Lower leg skin (tissue), 4 donors: Measurements from ENCODE around the gene LDAH. TPM values are rescaled to one million over a fixed set of nuclear protein-coding genes. Genes with fewer than 3 reads are reported as not detected.

Source experiments
- DNase-seq, 2 donors: peaks; one replicate each; pipeline ENCODE4 v3.0.0-alpha.2; 2019; ENCODE audit warnings: low spot score in 2 of 2
- H3K4me3 ChIP-seq: fragments of 200-600 bp; sonication (generic); 2 replicates; pipeline ENCODE4 v1.5.1; 2017; ENCODE audit warnings: mild to moderate bottlenecking, low read depth; ENCODE audit not compliant: poor library complexity, severe bottlenecking
- CTCF ChIP-seq, 3 donors: fragments of 450-650 bp; IDR thresholded peaks; one replicate each; pipeline ENCODE4 v1.5.1; 2016; ENCODE audit warnings: antibody characterized with exemption in 3 of 3, mild to moderate bottlenecking in 3 of 3, moderate library complexity in 2 of 3
- POLR2A ChIP-seq, 2 donors: fragments of 450-650 bp; IDR thresholded peaks; one replicate each; pipeline ENCODE4 v1.6.1; 2016 to 2017; ENCODE audit warnings: antibody characterized with exemption in 2 of 2, mild to moderate bottlenecking in 1 of 2, moderate library complexity in 1 of 2
- WGBS, 2 donors: methylation state at CpG; one replicate each; pipeline ENCODE4 v1.1.5; 2018; 5-methylcytosine and 5-hydroxymethylcytosine counted together
- intact Hi-C: fragments of 100-400 bp; cut with DNase I; formaldehyde crosslinking; loops from one replicate; pipeline ENCODE4 v1.15.0; 2023; ENCODE audit warnings: low total_unique reads
- total RNA-seq, 4 donors: library from RNA; depleted of rRNA; stranded (reverse); fragments of >200 nt; gene quantifications; one replicate each; pipeline ENCODE4 v1.1.0, GENCODE V29; 2016

Gene LDAH
- total RNA-seq, 4 donors from 2014 or later, result 8.5 to 16.2 (median 11.6) TPM

DNA sequence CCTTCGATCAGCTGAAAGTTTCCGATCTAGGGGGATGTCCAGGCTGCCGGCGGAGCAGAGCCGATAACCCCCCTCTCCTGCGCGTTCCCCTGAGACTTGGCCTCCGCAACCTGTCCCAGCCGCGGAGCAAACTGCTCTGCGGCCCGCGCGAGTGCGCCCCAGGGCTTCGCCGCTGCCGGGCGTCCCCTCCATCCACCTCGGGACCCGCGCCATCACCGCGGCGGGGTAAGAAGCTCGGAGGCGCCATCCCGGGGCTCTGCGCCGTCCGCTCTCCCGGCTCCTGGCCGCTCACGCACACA, 156.9 kb downstream of the LDAH start:
- no peak overlapping the region for H3K4me3 ChIP-seq
- TF ChIP-seq POLR2A (IDR thresholded peaks at IDR 0.05) (no peak), CTCF (IDR thresholded peaks at IDR 0.05) (no peak)
- DNase-seq, result no peak
- 0% methylated on average over 31 of the region's 34 CpGs; no CpG with 5 or more reads in 1 of the 2 donors for WGBS, 2 donors
- intact Hi-C loops, result no loop called here

DNA sequence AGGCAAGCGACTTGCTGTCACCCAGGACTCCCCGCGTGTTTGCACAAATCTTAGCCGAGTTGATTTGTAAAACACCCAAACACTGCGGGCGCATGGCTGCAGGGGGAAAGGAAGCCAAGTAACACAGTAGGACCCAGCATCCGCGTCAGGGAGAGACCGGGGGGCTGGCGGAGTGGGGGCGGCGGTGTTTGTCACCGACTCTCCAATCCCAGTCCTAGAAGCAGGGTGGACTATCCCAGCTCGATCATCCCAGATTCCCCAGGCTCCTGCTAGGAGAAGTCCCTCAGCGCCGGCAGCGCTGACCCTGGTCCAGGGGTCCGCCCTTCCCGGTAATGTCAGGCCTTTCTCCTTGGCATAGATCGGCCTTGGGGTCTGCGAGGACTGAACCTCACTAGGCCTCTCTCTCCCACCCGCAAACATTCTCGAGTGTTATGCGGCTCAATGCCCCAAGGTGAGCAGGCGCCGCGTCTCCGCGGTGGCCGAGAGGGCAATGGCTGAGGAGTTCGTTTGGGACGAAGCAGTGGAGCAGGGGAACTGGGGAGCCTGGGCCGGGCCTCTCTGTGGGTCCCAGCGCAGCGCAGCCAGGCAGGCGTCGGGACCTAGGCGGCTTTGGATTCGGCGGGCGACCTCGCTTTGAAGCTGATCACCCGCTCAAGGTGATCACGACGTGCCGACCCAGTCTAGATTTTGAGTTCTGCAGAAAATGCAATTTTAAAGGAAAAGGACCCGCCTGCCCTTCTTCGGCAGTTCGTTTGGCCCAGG, 157.5 kb downstream of the LDAH start:
- DNase-seq, result peak in 1 of 2 donors; percentile 79
- no peak overlapping the region for H3K4me3 ChIP-seq
- 7 to 8% methylated on average over 15 to 49 of the region's 49 CpGs for WGBS, 2 donors
- intact Hi-C loops, result no loop called here
- no peak for TF ChIP-seq CTCF (IDR thresholded peaks at IDR 0.05)
- no peak for TF ChIP-seq POLR2A (IDR thresholded peaks at IDR 0.05)

GRCh38 chr2:20664431-20665242, 158.3 kb downstream of the LDAH start:
- WGBS, 2 donors, result 40 to 53% methylated on average over 15 to 17 of the region's 17 CpGs
- DNase-seq, result no peak
- no peak overlapping the region for H3K4me3 ChIP-seq
- intact Hi-C loops, result no loop called here
- TF ChIP-seq POLR2A (IDR thresholded peaks at IDR 0.05) (no peak), CTCF (IDR thresholded peaks at IDR 0.05) (no peak)

GRCh38 chr2:20664071-20664390, 158.9 kb downstream of the LDAH start:
- intact Hi-C loops, result no loop called here
- TF ChIP-seq POLR2A (IDR thresholded peaks at IDR 0.05) (no peak), CTCF (IDR thresholded peaks at IDR 0.05) (no peak)
- no peak for DNase-seq
- 63 to 65% methylated on average over 2 of the region's 2 CpGs for WGBS, 2 donors
- H3K4me3 ChIP-seq, result no peak overlapping the region

DNA sequence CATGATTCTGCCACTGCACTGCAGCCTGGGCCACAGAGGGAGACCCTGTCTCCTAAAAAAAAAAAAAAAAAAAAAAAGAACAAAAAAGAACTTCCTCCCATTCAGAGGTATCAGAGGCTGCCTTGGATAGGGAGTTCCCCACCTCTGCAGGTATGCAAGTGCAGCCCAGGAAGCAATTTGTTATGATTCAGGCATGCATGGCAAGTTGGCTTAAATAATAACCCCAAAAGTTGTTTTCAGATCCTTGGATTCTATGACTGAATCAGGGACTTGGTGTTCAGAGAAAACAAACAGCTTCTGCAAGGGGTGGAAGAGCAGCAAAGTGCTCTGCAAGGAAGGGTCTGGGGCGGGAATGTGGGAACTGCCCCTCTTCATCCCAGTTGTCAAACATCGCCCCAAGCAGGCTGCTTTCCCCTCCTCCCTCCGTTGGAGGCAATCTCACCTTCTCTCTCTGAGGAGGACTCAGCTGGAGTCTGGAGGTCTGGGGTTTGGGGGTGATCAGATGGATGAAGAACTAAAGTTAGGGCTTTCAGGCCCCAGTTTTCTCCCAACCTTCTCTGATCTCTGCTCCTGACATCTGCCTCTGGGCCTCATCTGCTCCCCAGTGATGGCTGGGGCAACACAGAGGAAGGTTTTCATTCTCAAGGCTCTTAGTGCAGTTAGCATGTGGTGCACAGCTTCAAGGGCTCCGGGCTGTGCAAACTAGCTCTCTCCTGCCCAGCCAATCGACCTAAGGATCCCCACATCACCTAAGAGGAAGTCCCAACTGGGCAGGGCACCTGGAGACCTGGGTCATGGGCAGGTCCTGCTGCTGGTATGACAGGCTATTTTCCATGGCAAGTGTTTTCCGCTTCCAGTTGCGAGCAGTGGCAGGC, 159.5 kb downstream of the LDAH start:
- no peak for TF ChIP-seq POLR2A (IDR thresholded peaks at IDR 0.05)
- WGBS, 2 donors, result 53% methylated on average over 7 of the region's 7 CpGs
- no peak for DNase-seq
- no peak overlapping the region for H3K4me3 ChIP-seq
- intact Hi-C loops, result no loop called here
